ENCODE data around the gene STX5.

DNA sequence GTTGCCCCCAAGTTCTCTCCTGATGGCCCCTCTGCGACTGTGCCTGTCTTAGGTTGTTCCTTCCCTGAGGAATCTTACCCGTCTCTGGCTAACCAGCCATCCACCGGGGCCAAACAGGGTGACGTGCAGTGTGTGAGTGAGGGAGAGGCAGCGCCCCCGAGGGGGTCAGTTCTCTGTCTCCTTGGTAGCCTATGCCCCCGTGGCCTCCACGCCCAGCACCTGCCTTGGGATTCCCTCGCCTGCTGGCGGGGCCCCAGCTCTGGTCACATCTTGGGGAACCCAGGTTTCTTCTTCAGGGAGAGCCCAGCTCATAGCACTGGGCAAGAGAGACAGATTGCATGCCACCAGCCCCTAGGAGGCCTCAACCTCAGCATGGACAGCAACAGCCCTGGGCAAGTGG lies 32.4 kb downstream of the STX5 start:
- TF ChIP-seq CTCF (IDR thresholded peaks at IDR 0.05) (no peak), EP300 (IDR thresholded peaks at IDR 0.05) (no peak), POLR2AphosphoS5 (IDR thresholded peaks at IDR 0.05) (no peak)
